Stimulated activated naive CD4-positive, alpha-beta T cell (primary cell): ENCODE measurements around the gene TMEM82.

Experiments used
- DNase-seq, 6 experiments: peaks; one replicate each; lab custom pipeline; 2025; lab: John Stamatoyannopoulos, UW

The TMEM82 gene

GRCh38 chr1:15786581-15786980 lies 44.3 kb downstream of the TMEM82 start:
- DNase-seq: no peak

- DNase-seq: no peak
Observed at GRCh38 chr1:15788624-15789301, 46.5 kb downstream of the TMEM82 start.

GRCh38 chr1:15796086-15796462 lies 53.8 kb downstream of the TMEM82 start:
- no peak for DNase-seq
